GDM1 (cell line): Measurements from ENCODE around the gene MAPK14.
A peak's percentile ranks its signal among the peaks of the same experiment; 100 is the strongest.
"Not testable (repeated sequence)": the region's sequence is repeated elsewhere in the genome, so short reads cannot be mapped to it uniquely, and the experiment has no call there.

ENCODE experiments used
- DNase-seq: peaks from one replicate; lab custom pipeline; 2025; lab: John Stamatoyannopoulos, UW

The MAPK14 gene

GRCh38 chr6:36122495-36123269, 95.1 kb downstream of the MAPK14 start:
- no peak for DNase-seq

GRCh38 chr6:36123270-36124139, 95.9 kb downstream of the MAPK14 start:
- peak; percentile 59 for DNase-seq

- DNase-seq = not testable (repeated sequence)
Observed at GRCh38 chr6:36124346-36124745, 96.7 kb downstream of the MAPK14 start.

GRCh38 chr6:36124881-36125280, 97.3 kb downstream of the MAPK14 start:
- no peak for DNase-seq

- DNase-seq = no peak
Observed at GRCh38 chr6:36125575-36125974, 98.0 kb downstream of the MAPK14 start.

- DNase-seq = no peak
Observed at GRCh38 chr6:36126121-36126520, 98.5 kb downstream of the MAPK14 start.

- DNase-seq = no peak
Observed at GRCh38 chr6:36126553-36127458, 99.2 kb downstream of the MAPK14 start.

- DNase-seq = no peak
Observed at GRCh38 chr6:36127462-36128016, 99.9 kb downstream of the MAPK14 start.

GRCh38 chr6:36128073-36128472, 100.5 kb downstream of the MAPK14 start:
- no peak for DNase-seq

- no peak for DNase-seq
Observed at GRCh38 chr6:36128793-36129192, 101.2 kb downstream of the MAPK14 start.

- not testable (repeated sequence) for DNase-seq
Observed at GRCh38 chr6:36129334-36129733, 101.7 kb downstream of the MAPK14 start.

- no peak for DNase-seq
Observed at GRCh38 chr6:36129941-36130666, 102.5 kb downstream of the MAPK14 start, which contains the start of gene MAPK13. Gene MAPK13, plus strand, starts transcription at chr6:36130513. Its CDS starts 70 bp downstream, at chr6:36130583.

- no peak for DNase-seq
Observed at GRCh38 chr6:36130667-36131510, 103.3 kb downstream of the MAPK14 start.

GRCh38 chr6:36131511-36132245, 104.1 kb downstream of the MAPK14 start:
- DNase-seq = no peak

GRCh38 chr6:36132246-36132895, 104.8 kb downstream of the MAPK14 start:
- DNase-seq = no peak

- no peak for DNase-seq
Observed at GRCh38 chr6:36133148-36133547, 105.5 kb downstream of the MAPK14 start.

GRCh38 chr6:36133912-36134311, 106.3 kb downstream of the MAPK14 start:
- DNase-seq = no peak

GRCh38 chr6:36135053-36135731, 107.6 kb downstream of the MAPK14 start:
- DNase-seq = no peak
